CD14-positive monocyte (primary cell): ENCODE data around the gene DLD. TPM values are rescaled to one million over a fixed set of nuclear protein-coding genes. Genes with fewer than 3 reads are reported as not detected.

Experiments
- DNase-seq, 3 donors: peaks; one replicate each; pipeline ENCODE4 v3.0.0-alpha.2; 2011 to 2022
- H2AFZ ChIP-seq: 2 replicates; pipeline ENCODE4 v1.6.0; 2012; ENCODE audit warnings: mild to moderate bottlenecking, low read depth, low read length, inconsistent platforms; ENCODE audit not compliant: insufficient read depth, poor library complexity, severe bottlenecking
- H3K27ac ChIP-seq, 2 donors: 1 replicate in 1 of 2; 2 replicates in 1 of 2; pipeline ENCODE4 v1.5.1; 2012 to 2013; ENCODE audit warnings: low read length in 2 of 2, control low read depth in 1 of 2, inconsistent platforms in 1 of 2, low read depth in 1 of 2, mild to moderate bottlenecking in 1 of 2
- H3K27me3 ChIP-seq, 2 donors: one replicate each; pipeline versions ENCODE4 v1.6.0 to v1.6.1; 2011 to 2013; ENCODE audit warnings: low read length in 2 of 2; ENCODE audit not compliant: control insufficient read depth in 2 of 2, insufficient read depth in 2 of 2
- H3K36me3 ChIP-seq, 2 donors: replicated peaks in 1 of 2; 1 replicate in 1 of 2; 2 replicates in 1 of 2; pipeline versions ENCODE4 v1.5.1 to v1.6.1; 2012 to 2013; ENCODE audit warnings: low read length in 2 of 2, control low read depth in 1 of 2, inconsistent platforms in 1 of 2, mild to moderate bottlenecking in 1 of 2; ENCODE audit not compliant: insufficient read depth in 2 of 2, control insufficient read depth in 1 of 2
- H3K4me1 ChIP-seq, 2 donors: 1 replicate in 1 of 2; 2 replicates in 1 of 2; pipeline versions ENCODE4 v1.5.1 to v1.6.1; 2012 to 2013; ENCODE audit warnings: low read length in 2 of 2, control low read depth in 1 of 2, inconsistent platforms in 1 of 2, mild to moderate bottlenecking in 1 of 2, moderate library complexity in 1 of 2; ENCODE audit not compliant: insufficient read depth in 2 of 2, control insufficient read depth in 1 of 2
- H3K4me2 ChIP-seq: replicated peaks from 2 replicates; pipeline ENCODE3; 2012; ENCODE audit warnings: low read length, moderate library complexity, mild to moderate bottlenecking; ENCODE audit not compliant: poor library complexity, severe bottlenecking; ENCODE audit errors: extremely low read depth
- H3K4me3 ChIP-seq, 3 experiments: fragments of 200-600 bp in 1 of 3; sonication (generic) in 1 of 3; replicated peaks in 1 of 3; 1 replicate in 2 of 3; 2 replicates in 1 of 3; pipeline ENCODE4 v1.5.1; 2011 to 2013; ENCODE audit warnings: low read length in 3 of 3, mild to moderate bottlenecking in 3 of 3, control low read depth in 2 of 3, low read depth in 2 of 3, inconsistent platforms in 1 of 3, moderate library complexity in 1 of 3
- H3K79me2 ChIP-seq: 2 replicates; pipeline ENCODE4 v1.6.0; 2012; ENCODE audit warnings: mild to moderate bottlenecking, control low read depth, inconsistent platforms, low read length, moderate library complexity; ENCODE audit not compliant: insufficient read depth
- H3K9ac ChIP-seq: 2 replicates; pipeline ENCODE4 v1.6.0; 2017; ENCODE audit warnings: low read length, mild to moderate bottlenecking; ENCODE audit not compliant: insufficient read depth, poor library complexity, severe bottlenecking
- H3K9me3 ChIP-seq, 2 donors: replicated peaks in 1 of 2; 1 replicate in 1 of 2; 2 replicates in 1 of 2; pipeline versions ENCODE4 v1.5.1 to v1.6.1; 2012 to 2013; ENCODE audit warnings: low read length in 2 of 2, control low read depth in 1 of 2; ENCODE audit not compliant: control insufficient read depth in 1 of 2, insufficient read depth in 1 of 2
- H4K20me1 ChIP-seq: 2 replicates; pipeline ENCODE4 v1.6.0; 2012; ENCODE audit warnings: mild to moderate bottlenecking, low read length, control low read depth, moderate library complexity; ENCODE audit not compliant: insufficient read depth
- H3K27ac Mint-ChIP-seq, 7 donors: one replicate each; pipeline ENCODE4 v1.8.0; 2020; ENCODE audit warnings: mild to moderate bottlenecking in 7 of 7, mixed read lengths in 7 of 7, moderate library complexity in 6 of 7, inconsistent platforms in 2 of 7
- H3K27me3 Mint-ChIP-seq, 3 donors: one replicate each; pipeline ENCODE4 v1.8.0; 2021 to 2022; ENCODE audit warnings: low read depth in 3 of 3, mild to moderate bottlenecking in 3 of 3, mixed read lengths in 3 of 3, moderate library complexity in 3 of 3, inconsistent platforms in 1 of 3
- H3K36me3 Mint-ChIP-seq, 2 donors: one replicate each; pipeline ENCODE4 v1.8.0; 2020; ENCODE audit warnings: mixed read lengths in 2 of 2, inconsistent platforms in 1 of 2, mild to moderate bottlenecking in 1 of 2
- H3K4me1 Mint-ChIP-seq: one replicate; pipeline ENCODE4 v1.8.0; 2020; ENCODE audit warnings: mild to moderate bottlenecking, mixed read lengths
- H3K4me3 Mint-ChIP-seq, 2 donors: one replicate each; pipeline ENCODE4 v1.8.0; 2020; ENCODE audit warnings: mild to moderate bottlenecking in 2 of 2, mixed read lengths in 2 of 2, moderate library complexity in 1 of 2
- H3K9me3 Mint-ChIP-seq, 7 donors: one replicate each; pipeline ENCODE4 v1.8.0; 2020 to 2022; ENCODE audit warnings: mixed read lengths in 7 of 7, mild to moderate bottlenecking in 6 of 7, moderate library complexity in 6 of 7, inconsistent platforms in 2 of 7
- WGBS: methylation state at CpG from one replicate; pipeline ENCODE4 v1.1.5; 2013; ENCODE audit warnings: missing lambda C conversion rate; ENCODE audit not compliant: insufficient coverage; 5-methylcytosine and 5-hydroxymethylcytosine counted together
- intact Hi-C, 2 donors: fragments of 100-400 bp; cut with micrococcal nuclease; formaldehyde crosslinking; loops; one replicate each; pipeline versions ENCODE4 v1.15.0 to v1.15.1; 2023
- polyA plus RNA-seq, 3 donors: library from polyadenylated mRNA; depleted of rRNA in 1 of 3; unstranded in 2 of 3; stranded (reverse) in 1 of 3; fragments of 300-500 nt in 2 of 3; fragments of >200 nt in 1 of 3; fragmentation: Illumina TruSeq in 2 of 3; gene quantifications; 1 replicate in 2 of 3; 2 replicates in 1 of 3; pipeline ENCODE4 v1.2.3, GENCODE V29; 2012 to 2021
- TF ChIP-seq, protein P1 (sequence below): fragments of 200-600 bp; IDR thresholded peaks from one replicate; pipeline ENCODE4 v1.8.0; 2022; ENCODE audit warnings: antibody characterized with exemption, mild to moderate bottlenecking

Gene DLD
- polyA plus RNA-seq, 3 donors = 54.5 to 73.6 (median 70.1) TPM

- Histone ChIP-seq H3K79me2 (no peaks in the 10 kb centered on the region), H3K36me3 (no peaks in the 10 kb centered on the region), H3K4me3 (no peak overlapping the region), H3K4me1 (no peaks in the 10 kb centered on the region), H3K4me2 (no peak overlapping the region), H3K9me3 (no peaks in the 10 kb centered on the region), H2AFZ (no peak overlapping the region), H3K27ac (no peak overlapping the region), H3K9ac (no peak overlapping the region), H3K27me3 (peaks cover 0 to 2% of the 10 kb centered on the region in 2 donors), H4K20me1 (no peaks in the 10 kb centered on the region)
- no peak for DNase-seq
- Mint-ChIP-seq H3K36me3 (no peaks in the 10 kb centered on the region), H3K9me3 (peaks cover 0 to 4% (median 0%) of the 10 kb centered on the region in 7 donors), H3K27ac (no peak overlapping the region), H3K4me3 (no peak overlapping the region), H3K27me3 (peaks cover 3 to 5% (median 4%) of the 10 kb centered on the region in 3 donors), H3K4me1 (no peaks in the 10 kb centered on the region)
- TF ChIP-seq, protein P1, sequence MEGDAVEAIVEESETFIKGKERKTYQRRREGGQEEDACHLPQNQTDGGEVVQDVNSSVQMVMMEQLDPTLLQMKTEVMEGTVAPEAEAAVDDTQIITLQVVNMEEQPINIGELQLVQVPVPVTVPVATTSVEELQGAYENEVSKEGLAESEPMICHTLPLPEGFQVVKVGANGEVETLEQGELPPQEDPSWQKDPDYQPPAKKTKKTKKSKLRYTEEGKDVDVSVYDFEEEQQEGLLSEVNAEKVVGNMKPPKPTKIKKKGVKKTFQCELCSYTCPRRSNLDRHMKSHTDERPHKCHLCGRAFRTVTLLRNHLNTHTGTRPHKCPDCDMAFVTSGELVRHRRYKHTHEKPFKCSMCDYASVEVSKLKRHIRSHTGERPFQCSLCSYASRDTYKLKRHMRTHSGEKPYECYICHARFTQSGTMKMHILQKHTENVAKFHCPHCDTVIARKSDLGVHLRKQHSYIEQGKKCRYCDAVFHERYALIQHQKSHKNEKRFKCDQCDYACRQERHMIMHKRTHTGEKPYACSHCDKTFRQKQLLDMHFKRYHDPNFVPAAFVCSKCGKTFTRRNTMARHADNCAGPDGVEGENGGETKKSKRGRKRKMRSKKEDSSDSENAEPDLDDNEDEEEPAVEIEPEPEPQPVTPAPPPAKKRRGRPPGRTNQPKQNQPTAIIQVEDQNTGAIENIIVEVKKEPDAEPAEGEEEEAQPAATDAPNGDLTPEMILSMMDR = no peak
- intact Hi-C loops = no loop called here
- WGBS = 83% methylated on average over 7 of the region's 10 CpGs
Measured at GRCh38 chr7:107959527-107959898, 68.5 kb downstream of the DLD start.

GRCh38 chr7:107960272-107960671, 69.3 kb downstream of the DLD start:
- Histone ChIP-seq H3K4me2 (no peak overlapping the region), H3K9ac (no peak overlapping the region), H2AFZ (no peak overlapping the region), H4K20me1 (no peaks in the 10 kb centered on the region), H3K36me3 (no peaks in the 10 kb centered on the region), H3K4me3 (no peak overlapping the region), H3K27ac (no peak overlapping the region), H3K4me1 (no peaks in the 10 kb centered on the region), H3K27me3 (peaks cover 0 to 2% of the 10 kb centered on the region in 2 donors), H3K79me2 (no peaks in the 10 kb centered on the region), H3K9me3 (no peaks in the 10 kb centered on the region)
- peaks cover 3 to 5% (median 4%) of the 10 kb centered on the region in 3 donors for H3K27me3 Mint-ChIP-seq
- peaks cover 0 to 5% (median 0%) of the 10 kb centered on the region in 7 donors for H3K9me3 Mint-ChIP-seq
- TF ChIP-seq, protein P1 = no peak
- 100% methylated on average over 3 of the region's 5 CpGs for WGBS
- H3K27ac Mint-ChIP-seq = no peak overlapping the region
- no peak for DNase-seq
- no peak overlapping the region for H3K4me3 Mint-ChIP-seq
- intact Hi-C loops = no loop called here
- H3K4me1 Mint-ChIP-seq = no peaks in the 10 kb centered on the region
- H3K36me3 Mint-ChIP-seq = no peaks in the 10 kb centered on the region
